Psoas muscle (tissue), 8 donors: ENCODE measurements around the gene MROH2A. TPM values are rescaled to one million over a fixed set of nuclear protein-coding genes. Genes with fewer than 3 reads are reported as not detected.

Experiments used
- ATAC-seq, 4 donors: fragments of 200-7000 bp; cut with Tn5 transposase; one replicate each; pipeline ENCODE4 v1.9.1; 2020; ENCODE audit warnings: moderate library complexity in 3 of 4, mild to moderate bottlenecking in 2 of 4
- DNase-seq, 2 donors: peaks; one replicate each; pipeline ENCODE4 v3.0.0-alpha.2; 2020
- H3K27ac ChIP-seq: fragments of 200-600 bp; one replicate; pipeline ENCODE4 v1.8.0; 2022
- H3K27me3 ChIP-seq, 3 donors: fragments of 200-600 bp in 1 of 3; one replicate each; pipeline versions ENCODE4 v1.6.1 to v1.8.0; 2013 to 2022; ENCODE audit warnings: low read length in 2 of 3, mild to moderate bottlenecking in 2 of 3, moderate library complexity in 1 of 3; ENCODE audit not compliant: insufficient read depth in 3 of 3
- H3K36me3 ChIP-seq, 2 donors: fragments of 200-600 bp in 1 of 2; one replicate each; pipeline versions ENCODE4 v1.6.1 to v1.8.0; 2013 to 2022; ENCODE audit warnings: low read depth in 1 of 2, mild to moderate bottlenecking in 1 of 2, moderate library complexity in 1 of 2; ENCODE audit not compliant: insufficient read depth in 1 of 2
- H3K4me1 ChIP-seq: fragments of 200-600 bp; one replicate; pipeline ENCODE4 v1.8.0; 2022
- H3K4me3 ChIP-seq: fragments of 200-600 bp; one replicate; pipeline ENCODE4 v1.8.0; 2022; ENCODE audit warnings: mild to moderate bottlenecking
- H3K9me3 ChIP-seq: fragments of 200-600 bp; one replicate; pipeline ENCODE4 v1.8.0; 2022
- WGBS, 3 donors: extraction: QIAGEN DNeasy Blood & Tissue Kit; methylation state at CpG; one replicate each; pipeline versions ENCODE4 v1.1.6 to v1.1.7; 2013; 5-methylcytosine and 5-hydroxymethylcytosine counted together
- intact Hi-C, 2 donors: fragments of 100-400 bp; cut with DNase I; formaldehyde crosslinking; loops; one replicate each; pipeline versions ENCODE4 v1.11.0 to v1.14.2; 2022
- polyA plus RNA-seq, 3 donors: library from polyadenylated mRNA; stranded (reverse); fragments of 200-250 nt; gene quantifications; one replicate each; pipeline ENCODE4 v1.2.3, GENCODE V29; 2013
- total RNA-seq, 4 donors: library from RNA; stranded (reverse); fragmentation: NEBNext Ultra II Directional in 2 of 4; extraction: Animal tissue kit (Norgen Biotek cat#: 25700) in 2 of 4; gene quantifications; one replicate each; pipeline versions ENCODE4 v1.2.1 to v1.2.4, GENCODE V29; 2021 to 2023
- TF ChIP-seq, protein P1 (sequence below): fragments of 200-600 bp; IDR thresholded peaks from one replicate; pipeline ENCODE4 v1.8.0; 2022; ENCODE audit warnings: antibody characterized with exemption
- donor health status: healthy with polysubstance abuse.
- donor health status: DM: no; HTN: no; CAD: no; lungs with moderate emphysema.
- donor health status: Bipolar disorder and iron deficiency.
- donor health status: healthy.
- donor health status: DM: yes; HTN: yes; CAD: no.
- donor health status: DM: no; HTN: no; CAD: no.
- donor health status: DM: no; HTN: no; CAD: no.
- donor health status: DM: yes; HTN: yes; CAD: no.

Gene MROH2A
- total and polyA plus RNA-seq, 7 donors: not detected

DNA sequence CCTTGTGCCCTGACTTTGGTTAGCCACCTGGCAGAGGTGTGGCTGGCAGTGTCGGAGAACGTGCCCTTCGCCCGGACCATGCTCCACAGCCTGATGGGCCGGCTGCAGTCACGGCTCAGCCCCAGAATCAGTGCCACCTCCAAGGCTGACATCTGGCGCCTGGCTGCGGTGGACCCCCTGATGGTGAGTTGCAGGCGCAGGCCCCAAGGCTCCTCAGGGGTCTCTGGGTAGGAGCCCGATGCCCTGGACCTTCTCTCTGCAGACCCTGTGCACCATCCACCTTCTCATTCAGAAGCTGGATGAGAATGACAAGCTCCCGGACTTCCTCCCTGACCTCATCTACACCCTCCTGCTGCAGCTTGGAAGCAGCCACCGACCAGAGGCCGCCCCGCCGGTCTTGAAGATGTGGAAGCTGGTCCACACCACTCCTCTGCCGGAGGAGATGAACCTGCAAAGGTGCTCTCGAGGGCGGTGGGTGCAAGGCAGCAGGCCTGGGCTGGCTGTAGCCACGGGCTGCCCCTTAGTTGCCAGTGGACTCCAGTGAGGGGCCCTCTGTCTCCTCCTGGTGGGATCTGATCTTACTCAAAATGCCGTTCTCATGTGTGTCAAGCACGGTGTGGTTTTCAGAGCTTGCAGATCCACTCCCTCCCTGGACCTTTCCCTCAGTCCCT is 44.1 kb downstream of the MROH2A start:
- ATAC-seq (no peak), DNase-seq (no peak)
- Histone ChIP-seq H3K4me3 (no peak overlapping the region), H3K27me3 (peaks cover 0 to 3% (median 0%) of the 10 kb centered on the region in 3 donors), H3K27ac (no peak overlapping the region), H3K36me3 (no peaks in the 10 kb centered on the region), H3K9me3 (no peaks in the 10 kb centered on the region), H3K4me1 (no peaks in the 10 kb centered on the region)
- TF ChIP-seq, protein P1, sequence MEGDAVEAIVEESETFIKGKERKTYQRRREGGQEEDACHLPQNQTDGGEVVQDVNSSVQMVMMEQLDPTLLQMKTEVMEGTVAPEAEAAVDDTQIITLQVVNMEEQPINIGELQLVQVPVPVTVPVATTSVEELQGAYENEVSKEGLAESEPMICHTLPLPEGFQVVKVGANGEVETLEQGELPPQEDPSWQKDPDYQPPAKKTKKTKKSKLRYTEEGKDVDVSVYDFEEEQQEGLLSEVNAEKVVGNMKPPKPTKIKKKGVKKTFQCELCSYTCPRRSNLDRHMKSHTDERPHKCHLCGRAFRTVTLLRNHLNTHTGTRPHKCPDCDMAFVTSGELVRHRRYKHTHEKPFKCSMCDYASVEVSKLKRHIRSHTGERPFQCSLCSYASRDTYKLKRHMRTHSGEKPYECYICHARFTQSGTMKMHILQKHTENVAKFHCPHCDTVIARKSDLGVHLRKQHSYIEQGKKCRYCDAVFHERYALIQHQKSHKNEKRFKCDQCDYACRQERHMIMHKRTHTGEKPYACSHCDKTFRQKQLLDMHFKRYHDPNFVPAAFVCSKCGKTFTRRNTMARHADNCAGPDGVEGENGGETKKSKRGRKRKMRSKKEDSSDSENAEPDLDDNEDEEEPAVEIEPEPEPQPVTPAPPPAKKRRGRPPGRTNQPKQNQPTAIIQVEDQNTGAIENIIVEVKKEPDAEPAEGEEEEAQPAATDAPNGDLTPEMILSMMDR: no peak
- 81 to 85% (median 84%) methylated on average over 19 to 21 of the region's 21 CpGs for WGBS, 3 donors
- intact Hi-C loops: no loop called here

DNA sequence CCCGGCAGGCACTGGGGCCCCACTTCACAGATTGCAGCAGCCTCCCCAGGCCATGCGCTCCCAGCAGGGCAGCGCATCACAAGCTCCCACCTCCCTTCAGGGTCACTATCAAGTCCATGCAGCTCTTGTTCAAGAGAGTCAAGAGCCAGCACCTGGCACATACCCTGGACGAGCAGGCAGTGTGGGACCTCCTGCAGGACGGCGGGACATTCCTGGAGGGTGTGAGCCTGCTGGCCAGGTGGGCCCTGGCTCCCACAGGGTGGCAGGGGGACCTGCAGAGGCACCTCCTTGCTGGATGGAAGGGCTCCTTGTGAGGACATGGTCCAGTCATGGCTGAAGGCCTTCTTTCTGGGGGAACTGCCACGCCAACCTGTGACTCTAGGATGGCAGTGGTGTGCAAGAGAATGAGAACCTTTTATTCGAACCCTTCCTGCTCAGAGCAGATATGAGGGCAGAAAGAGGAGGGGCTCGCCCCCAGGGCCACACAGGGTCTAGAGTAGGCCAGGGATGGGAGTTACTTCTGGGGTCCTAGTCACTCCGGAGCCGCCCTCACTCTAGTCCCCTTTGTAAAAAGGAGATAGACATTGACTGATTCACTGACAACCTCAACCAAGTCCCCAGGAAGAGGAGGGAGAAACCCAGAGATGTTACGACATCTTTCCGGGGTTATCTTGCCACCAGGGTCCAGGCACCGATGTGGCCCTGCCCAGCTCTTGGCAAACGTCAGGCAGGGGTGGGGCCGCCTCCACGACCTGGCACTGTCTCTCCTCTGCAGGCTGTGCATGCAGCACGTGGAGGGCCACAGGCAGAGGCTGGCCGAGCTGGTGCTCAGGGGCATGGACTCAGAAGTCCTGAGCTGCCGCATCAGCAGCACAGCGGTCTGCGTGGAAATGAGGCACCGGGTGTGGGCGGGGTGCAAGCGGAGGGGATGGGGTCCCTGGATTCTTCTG is 44.9 kb downstream of the MROH2A start:
- ATAC-seq: no peak
- no peak overlapping the region for H3K4me3 ChIP-seq
- TF ChIP-seq, protein P1: no peak
- H3K36me3 ChIP-seq: no peaks in the 10 kb centered on the region
- intact Hi-C loops: no loop called here
- H3K27me3 ChIP-seq: peaks cover 0 to 3% (median 0%) of the 10 kb centered on the region in 3 donors
- no peak for DNase-seq
- H3K27ac ChIP-seq: no peak overlapping the region
- 73 to 79% (median 74%) methylated on average over 25 of the region's 25 CpGs for WGBS, 3 donors
- H3K4me1 ChIP-seq: no peaks in the 10 kb centered on the region
- H3K9me3 ChIP-seq: no peaks in the 10 kb centered on the region

- Histone ChIP-seq H3K27me3 (no peaks in the 10 kb centered on the region), H3K9me3 (no peaks in the 10 kb centered on the region), H3K36me3 (no peaks in the 10 kb centered on the region), H3K4me1 (no peaks in the 10 kb centered on the region), H3K4me3 (no peak overlapping the region), H3K27ac (no peak overlapping the region)
- ATAC-seq (no peak), DNase-seq (no peak)
- intact Hi-C loops: no loop called here
- 76 to 85% (median 83%) methylated on average over 8 of the region's 8 CpGs for WGBS, 3 donors
- TF ChIP-seq, protein P1: no peak
Measured at GRCh38 chr2:233823731-233824121, 45.6 kb downstream of the MROH2A start.

DNA sequence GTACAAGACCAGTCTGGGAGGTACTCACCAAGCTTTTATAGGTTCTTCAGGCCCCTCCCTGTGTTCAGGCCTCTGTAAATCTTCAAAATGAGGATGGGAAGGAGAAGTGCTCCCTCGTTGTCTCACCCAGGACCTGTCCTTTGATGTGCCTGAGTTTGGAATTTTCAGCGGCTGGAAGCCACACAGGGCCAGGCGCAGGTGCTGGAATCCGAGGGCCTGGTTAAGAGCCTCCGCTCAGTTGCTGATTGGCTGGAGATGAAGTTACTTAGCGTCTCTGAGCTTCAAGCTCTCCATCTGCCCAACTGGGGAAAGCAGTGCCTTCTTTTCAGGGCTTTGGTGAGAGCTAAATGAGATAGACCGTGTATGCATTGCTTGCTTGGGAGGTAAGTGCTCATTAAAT is 46.2 kb downstream of the MROH2A start:
- no peak for ATAC-seq
- H3K4me3 ChIP-seq: no peak overlapping the region
- H3K27me3 ChIP-seq: no peaks in the 10 kb centered on the region
- H3K9me3 ChIP-seq: no peaks in the 10 kb centered on the region
- intact Hi-C loops: no loop called here
- no peaks in the 10 kb centered on the region for H3K4me1 ChIP-seq
- no peak for DNase-seq
- no peak overlapping the region for H3K27ac ChIP-seq
- no peaks in the 10 kb centered on the region for H3K36me3 ChIP-seq
- 57 to 64% (median 58%) methylated on average over 7 of the region's 7 CpGs for WGBS, 3 donors
- TF ChIP-seq, protein P1: no peak
